SU-DHL-6 (cell line): ENCODE results near the gene TMEM232.

Experiments used
- H2AFZ ChIP-seq: fragments of 200-600 bp; sonication (generic); 2 replicates; pipeline ENCODE4 v1.6.1; 2014; ENCODE audit warnings: low read depth, mild to moderate bottlenecking, moderate library complexity, mixed read lengths, antibody characterized with exemption, low read length; ENCODE audit not compliant: severe bottlenecking
- H3F3A ChIP-seq: fragments of 200-600 bp; shearing (Covaris generic); 2 replicates; pipeline ENCODE4 v1.6.0; 2016; ENCODE audit warnings: antibody characterized with exemption, mild to moderate bottlenecking; ENCODE audit not compliant: insufficient read depth
- H3K27ac ChIP-seq: fragments of 200-600 bp; sonication (generic); 2 replicates; pipeline ENCODE4 v1.5.1; 2016; ENCODE audit warnings: low read depth, mild to moderate bottlenecking, low read length, moderate library complexity, mixed read lengths
- H3K27me3 ChIP-seq: fragments of 200-600 bp; sonication (generic), shearing (Covaris generic); 2 replicates; pipeline ENCODE4 v1.6.0; 2014; ENCODE audit warnings: mild to moderate bottlenecking, low read length
- H3K36me3 ChIP-seq: fragments of 200-600 bp; sonication (generic); 2 replicates; pipeline ENCODE4 v1.6.1; 2014; ENCODE audit warnings: mild to moderate bottlenecking, low read length, mixed read lengths
- H3K4me2 ChIP-seq: fragments of 300-600, 200-600 bp; shearing (Covaris generic), sonication (generic); 2 replicates; pipeline ENCODE4 v1.6.0; 2014; ENCODE audit warnings: low read length, low read depth, mild to moderate bottlenecking; ENCODE audit not compliant: poor library complexity, severe bottlenecking
- H3K4me3 ChIP-seq: fragments of 200-600 bp; sonication (generic); 2 replicates; pipeline ENCODE4 v1.5.1; 2014; ENCODE audit warnings: antibody characterized with exemption, low read length, mild to moderate bottlenecking, mixed read lengths; ENCODE audit not compliant: insufficient read depth, poor library complexity, severe bottlenecking
- H3K79me2 ChIP-seq: fragments of 200-600 bp; sonication (generic); 2 replicates; pipeline ENCODE4 v1.6.1; 2014; ENCODE audit warnings: mild to moderate bottlenecking, low read length, moderate library complexity; ENCODE audit not compliant: insufficient read depth
- H3K9ac ChIP-seq: fragments of 200-600 bp; sonication (generic); 2 replicates; pipeline ENCODE4 v1.7.0; 2014; ENCODE audit warnings: mild to moderate bottlenecking, low read length
- H3K9me2 ChIP-seq: fragments of 200-600 bp; sonication (generic); replicated peaks from 2 replicates; pipeline ENCODE4 v1.6.1; 2014; ENCODE audit warnings: low read length; ENCODE audit not compliant: insufficient read depth
- H3K9me3 ChIP-seq: fragments of 200-600 bp; sonication (generic); 2 replicates; pipeline ENCODE4 v1.6.1; 2014; ENCODE audit warnings: low read length, mixed read lengths; ENCODE audit not compliant: insufficient read depth
- H4K20me1 ChIP-seq: fragments of 200-600 bp; sonication (generic); 2 replicates; pipeline ENCODE4 v1.6.1; 2014; ENCODE audit warnings: low read depth, mild to moderate bottlenecking, antibody characterized with exemption, low read length, moderate library complexity, mixed read lengths
- CTCF ChIP-seq: fragments of 200-600 bp; sonication (generic); IDR thresholded peaks from one replicate; pipeline ENCODE4 v1.5.1; 2017; ENCODE audit warnings: antibody characterized with exemption, mild to moderate bottlenecking, low read length, moderate library complexity; ENCODE audit not compliant: insufficient read depth, poor library complexity, severe bottlenecking
- EZH2phosphoT487 ChIP-seq: fragments of 200-600 bp; sonication (generic), shearing (Covaris generic); conservative IDR thresholded peaks from 2 replicates; pipeline ENCODE4 v1.6.1; 2018; ENCODE audit warnings: mild to moderate bottlenecking, antibody characterized with exemption, low read length, moderate library complexity, mixed read lengths

TMEM232 gene

GRCh38 chr5:110548171-110548570, 178.3 kb downstream of the TMEM232 start:
- H2AFZ ChIP-seq: no peak overlapping the region
- H3K4me2 ChIP-seq: no peak overlapping the region
- H3K79me2 ChIP-seq: no peaks in the 10 kb centered on the region
- no peaks in the 10 kb centered on the region for H3K9me2 ChIP-seq
- no peaks in the 10 kb centered on the region for H4K20me1 ChIP-seq
- H3F3A ChIP-seq: no peaks in the 10 kb centered on the region
- H3K4me3 ChIP-seq: no peak overlapping the region
- no peaks in the 10 kb centered on the region for H3K36me3 ChIP-seq
- H3K27me3 ChIP-seq: no peaks in the 10 kb centered on the region
- TF ChIP-seq CTCF (no peak), EZH2phosphoT487 (no peak)
- H3K9ac ChIP-seq: no peak overlapping the region
- H3K27ac ChIP-seq: no peak overlapping the region
- H3K9me3 ChIP-seq: no peaks in the 10 kb centered on the region

- TF ChIP-seq EZH2phosphoT487 (no peak), CTCF (no peak)
These were observed 179.0 kb downstream of the TMEM232 start for GRCh38 chr5:110547495-110547894.

GRCh38 chr5:110545716-110546115, 180.8 kb downstream of the TMEM232 start:
- H4K20me1 ChIP-seq: no peaks in the 10 kb centered on the region
- H3K27ac ChIP-seq: no peak overlapping the region
- no peak for TF ChIP-seq EZH2phosphoT487
- TF ChIP-seq CTCF: no peak
- no peak overlapping the region for H2AFZ ChIP-seq
- H3K79me2 ChIP-seq: no peaks in the 10 kb centered on the region
- no peaks in the 10 kb centered on the region for H3K9me3 ChIP-seq
- no peak overlapping the region for H3K4me3 ChIP-seq
- H3K4me2 ChIP-seq: no peak overlapping the region
- H3F3A ChIP-seq: no peaks in the 10 kb centered on the region
- no peaks in the 10 kb centered on the region for H3K27me3 ChIP-seq
- no peaks in the 10 kb centered on the region for H3K36me3 ChIP-seq
- no peak overlapping the region for H3K9ac ChIP-seq
- no peaks in the 10 kb centered on the region for H3K9me2 ChIP-seq

More at GRCh38 chr5:110547495-110547894, 179.0 kb downstream of the TMEM232 start:
- H3K27me3 ChIP-seq: no peaks in the 10 kb centered on the region
- H3K9me3 ChIP-seq: no peaks in the 10 kb centered on the region
- H3K79me2 ChIP-seq: no peaks in the 10 kb centered on the region
- H4K20me1 ChIP-seq: no peaks in the 10 kb centered on the region
- H3K36me3 ChIP-seq: no peaks in the 10 kb centered on the region
- no peak overlapping the region for H3K4me3 ChIP-seq
- H2AFZ ChIP-seq: no peak overlapping the region
- no peaks in the 10 kb centered on the region for H3F3A ChIP-seq
- no peak overlapping the region for H3K9ac ChIP-seq
- no peaks in the 10 kb centered on the region for H3K9me2 ChIP-seq
- H3K4me2 ChIP-seq: no peak overlapping the region
- H3K27ac ChIP-seq: no peak overlapping the region
